Raji (cell line): ENCODE results near the gene OARD1.

Experiments
- POLR2A ChIP-seq: IDR thresholded peaks from 2 replicates; pipeline ENCODE4 v1.6.1; 2011; ENCODE audit warnings: low read depth, low read length, control low read depth; ENCODE audit not compliant: insufficient read depth

Gene OARD1

GRCh38 chr6:41042226-41043055 is 29.7 kb downstream of the OARD1 start, which contains the start of gene TSPO2:
TSPO2 (plus strand) TSS chr6:41042467; CDS start chr6:41042986, 519 bp downstream.
- TF ChIP-seq POLR2A = no peak

GRCh38 chr6:41040940-41041536 is 31.1 kb downstream of the OARD1 start:
- TF ChIP-seq POLR2A = no peak

GRCh38 chr6:41040101-41040939 is 31.8 kb downstream of the OARD1 start:
- TF ChIP-seq POLR2A = no peak

- no peak for TF ChIP-seq POLR2A
These were observed 32.8 kb downstream of the OARD1 start, which contains the start of gene UNC5CL for GRCh38 chr6:41039060-41039998. UNC5CL (minus strand) TSS chr6:41039221; CDS start chr6:41035074, 4,147 bp downstream.

GRCh38 chr6:41038205-41038604 is 34.0 kb downstream of the OARD1 start:
- no peak for TF ChIP-seq POLR2A

GRCh38 chr6:41037107-41037900 is 34.9 kb downstream of the OARD1 start:
- no peak for TF ChIP-seq POLR2A

- no peak for TF ChIP-seq POLR2A
These were observed 35.6 kb downstream of the OARD1 start for GRCh38 chr6:41036601-41037000.

- TF ChIP-seq POLR2A = no peak
These were observed 36.0 kb downstream of the OARD1 start for GRCh38 chr6:41036186-41036585.

- TF ChIP-seq POLR2A = no peak
These were observed 38.4 kb downstream of the OARD1 start for GRCh38 chr6:41033776-41034175.

GRCh38 chr6:41032830-41033229 is 39.3 kb downstream of the OARD1 start:
- no peak for TF ChIP-seq POLR2A

GRCh38 chr6:41028561-41029412 is 43.4 kb downstream of the OARD1 start:
- TF ChIP-seq POLR2A = no peak

- peak; percentile 14; the same call in 1 of the 2 replicates for TF ChIP-seq POLR2A
These were observed 44.2 kb downstream of the OARD1 start for GRCh38 chr6:41027799-41028560.
